Measurements from ENCODE around the gene KIAA0513.

KIAA0513 gene

GRCh38 chr16:85062323-85062722 is 34.7 kb downstream of the KIAA0513 start:
- Histone ChIP-seq H3K27me3 (replicated peaks; ENCODE audit: control insufficient read depth, insufficient read depth, low read length) (no peaks in the 10 kb centered on the region), H3K4me3 (replicated peaks; ENCODE audit: low read depth, low read length) (no peak overlapping the region), H3K36me3 (ENCODE audit: control insufficient read depth, insufficient read depth, low read length) (no peaks in the 10 kb centered on the region; the same call in 1 of the 2 replicates)
- TF ChIP-seq CTCF (IDR thresholded peaks at IDR 0.05; ENCODE audit: insufficient read depth, low read length, poor library complexity, severe bottlenecking): no peak
- no peak for DNase-seq (ENCODE audit: extremely low read depth, insufficient read length)

- no peak for DNase-seq (ENCODE audit: extremely low read depth, insufficient read length)
- Histone ChIP-seq H3K4me3 (replicated peaks; ENCODE audit: low read depth, low read length) (no peak overlapping the region), H3K27me3 (replicated peaks; ENCODE audit: control insufficient read depth, insufficient read depth, low read length) (no peaks in the 10 kb centered on the region), H3K36me3 (ENCODE audit: control insufficient read depth, insufficient read depth, low read length) (no peaks in the 10 kb centered on the region; the same call in 1 of the 2 replicates)
- no peak for TF ChIP-seq CTCF (IDR thresholded peaks at IDR 0.05; ENCODE audit: insufficient read depth, low read length, poor library complexity, severe bottlenecking)
Observed at GRCh38 chr16:85062845-85063244, 35.2 kb downstream of the KIAA0513 start.

- Histone ChIP-seq H3K27me3 (replicated peaks; ENCODE audit: control insufficient read depth, insufficient read depth, low read length) (no peaks in the 10 kb centered on the region), H3K4me3 (replicated peaks; ENCODE audit: low read depth, low read length) (no peak overlapping the region), H3K36me3 (ENCODE audit: control insufficient read depth, insufficient read depth, low read length) (no peaks in the 10 kb centered on the region; the same call in 1 of the 2 replicates)
- DNase-seq (ENCODE audit: extremely low read depth, insufficient read length): no peak
- TF ChIP-seq CTCF (IDR thresholded peaks at IDR 0.05; ENCODE audit: insufficient read depth, low read length, poor library complexity, severe bottlenecking): no peak
Observed at GRCh38 chr16:85064186-85064585, 36.6 kb downstream of the KIAA0513 start.

GRCh38 chr16:85065099-85065498 is 37.5 kb downstream of the KIAA0513 start:
- H3K4me3 ChIP-seq (replicated peaks; ENCODE audit: low read depth, low read length): no peak overlapping the region
- H3K36me3 ChIP-seq (ENCODE audit: control insufficient read depth, insufficient read depth, low read length): no peaks in the 10 kb centered on the region; the same call in 1 of the 2 replicates
- no peak for TF ChIP-seq CTCF (IDR thresholded peaks at IDR 0.05; ENCODE audit: insufficient read depth, low read length, poor library complexity, severe bottlenecking)
- no peaks in the 10 kb centered on the region for H3K27me3 ChIP-seq (replicated peaks; ENCODE audit: control insufficient read depth, insufficient read depth, low read length)
- no peak for DNase-seq (ENCODE audit: extremely low read depth, insufficient read length)

GRCh38 chr16:85066346-85066885 is 38.8 kb downstream of the KIAA0513 start:
- DNase-seq (ENCODE audit: extremely low read depth, insufficient read length): no peak
- H3K36me3 ChIP-seq (ENCODE audit: control insufficient read depth, insufficient read depth, low read length): no peaks in the 10 kb centered on the region; the same call in 1 of the 2 replicates
- TF ChIP-seq CTCF (IDR thresholded peaks at IDR 0.05; ENCODE audit: insufficient read depth, low read length, poor library complexity, severe bottlenecking): no peak
- no peak overlapping the region for H3K4me3 ChIP-seq (replicated peaks; ENCODE audit: low read depth, low read length)
- no peaks in the 10 kb centered on the region for H3K27me3 ChIP-seq (replicated peaks; ENCODE audit: control insufficient read depth, insufficient read depth, low read length)

- no peaks in the 10 kb centered on the region; the same call in 1 of the 2 replicates for H3K36me3 ChIP-seq (ENCODE audit: control insufficient read depth, insufficient read depth, low read length)
- H3K27me3 ChIP-seq (replicated peaks; ENCODE audit: control insufficient read depth, insufficient read depth, low read length): no peaks in the 10 kb centered on the region
- no peak for TF ChIP-seq CTCF (IDR thresholded peaks at IDR 0.05; ENCODE audit: insufficient read depth, low read length, poor library complexity, severe bottlenecking)
- DNase-seq (ENCODE audit: extremely low read depth, insufficient read length): no peak
- H3K4me3 ChIP-seq (replicated peaks; ENCODE audit: low read depth, low read length): no peak overlapping the region
Observed at GRCh38 chr16:85067024-85067423, 39.4 kb downstream of the KIAA0513 start.
